K562 (cell line): ENCODE data around the gene SOCS4.

Experiments used
- EZH2 ChIP-seq: IDR thresholded peaks from 2 replicates; pipeline ENCODE4 v1.6.1; 2012; ENCODE audit warnings: low read depth, mild to moderate bottlenecking, inconsistent platforms, low read length, borderline replicate concordance
- ZNF197 ChIP-seq: fragments of 200-800 bp; sonication (Bioruptor generic); IDR thresholded peaks from 2 replicates; pipeline ENCODE4 v1.6.1; 2016; ENCODE audit warnings: low read depth, missing genetic modification characterization, missing compliant biosample characterization
- TF ChIP-seq, protein P1 (sequence below): fragments of 450-650 bp; IDR thresholded peaks from 2 replicates; pipeline ENCODE4 v1.6.1; 2016
- TF ChIP-seq, protein P2 (sequence below), 3 experiments: IDR thresholded peaks in 2 of 3; conservative IDR thresholded peaks in 1 of 3; 2 replicates each; pipeline ENCODE4 v1.5.1; 2011 to 2012; ENCODE audit warnings: low read length in 3 of 3, mild to moderate bottlenecking in 3 of 3, control low read depth in 2 of 3, improper control_type of control experiment in 1 of 3, inconsistent platforms in 1 of 3, low read depth in 1 of 3, mixed read lengths in 1 of 3, moderate library complexity in 1 of 3; ENCODE audit not compliant: insufficient read depth in 2 of 3

DNA sequence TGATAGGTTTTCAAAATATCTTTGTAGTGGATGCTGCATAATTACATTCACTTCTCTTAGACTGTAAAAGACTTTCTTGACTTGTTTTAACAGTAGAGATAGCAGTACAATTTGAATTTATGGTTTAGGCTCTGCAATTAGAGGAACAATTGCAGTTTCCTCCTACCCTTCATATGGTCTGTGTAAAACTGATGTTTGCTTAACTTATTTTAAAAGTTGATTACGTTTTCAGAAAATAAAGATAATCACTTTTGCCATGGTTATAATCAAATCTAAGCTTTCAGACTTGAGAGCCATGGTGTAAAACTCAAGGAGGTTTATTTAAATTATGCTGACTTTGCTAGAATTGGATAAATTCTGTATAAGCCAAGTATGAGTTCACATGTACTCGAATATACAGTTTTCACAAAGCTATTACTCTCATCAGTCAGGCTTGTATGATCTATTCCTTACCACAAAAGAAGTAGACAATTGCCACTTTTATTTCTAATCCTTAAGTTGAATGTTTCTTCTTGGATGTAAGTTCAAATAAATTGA is 21.9 kb downstream of the SOCS4 start:
- TF ChIP-seq ZNF197: no peak
- TF ChIP-seq, protein P1, sequence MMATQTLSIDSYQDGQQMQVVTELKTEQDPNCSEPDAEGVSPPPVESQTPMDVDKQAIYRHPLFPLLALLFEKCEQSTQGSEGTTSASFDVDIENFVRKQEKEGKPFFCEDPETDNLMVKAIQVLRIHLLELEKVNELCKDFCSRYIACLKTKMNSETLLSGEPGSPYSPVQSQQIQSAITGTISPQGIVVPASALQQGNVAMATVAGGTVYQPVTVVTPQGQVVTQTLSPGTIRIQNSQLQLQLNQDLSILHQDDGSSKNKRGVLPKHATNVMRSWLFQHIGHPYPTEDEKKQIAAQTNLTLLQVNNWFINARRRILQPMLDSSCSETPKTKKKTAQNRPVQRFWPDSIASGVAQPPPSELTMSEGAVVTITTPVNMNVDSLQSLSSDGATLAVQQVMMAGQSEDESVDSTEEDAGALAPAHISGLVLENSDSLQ: no peak
- TF ChIP-seq EZH2: no peak
- TF ChIP-seq, protein P2, sequence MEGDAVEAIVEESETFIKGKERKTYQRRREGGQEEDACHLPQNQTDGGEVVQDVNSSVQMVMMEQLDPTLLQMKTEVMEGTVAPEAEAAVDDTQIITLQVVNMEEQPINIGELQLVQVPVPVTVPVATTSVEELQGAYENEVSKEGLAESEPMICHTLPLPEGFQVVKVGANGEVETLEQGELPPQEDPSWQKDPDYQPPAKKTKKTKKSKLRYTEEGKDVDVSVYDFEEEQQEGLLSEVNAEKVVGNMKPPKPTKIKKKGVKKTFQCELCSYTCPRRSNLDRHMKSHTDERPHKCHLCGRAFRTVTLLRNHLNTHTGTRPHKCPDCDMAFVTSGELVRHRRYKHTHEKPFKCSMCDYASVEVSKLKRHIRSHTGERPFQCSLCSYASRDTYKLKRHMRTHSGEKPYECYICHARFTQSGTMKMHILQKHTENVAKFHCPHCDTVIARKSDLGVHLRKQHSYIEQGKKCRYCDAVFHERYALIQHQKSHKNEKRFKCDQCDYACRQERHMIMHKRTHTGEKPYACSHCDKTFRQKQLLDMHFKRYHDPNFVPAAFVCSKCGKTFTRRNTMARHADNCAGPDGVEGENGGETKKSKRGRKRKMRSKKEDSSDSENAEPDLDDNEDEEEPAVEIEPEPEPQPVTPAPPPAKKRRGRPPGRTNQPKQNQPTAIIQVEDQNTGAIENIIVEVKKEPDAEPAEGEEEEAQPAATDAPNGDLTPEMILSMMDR (IDR thresholded peaks at IDR 0.05 in 2 of 3, conservative IDR thresholded peaks at IDR 0.05 in 1 of 3; ENCODE audit: insufficient read depth in 2 of 3, low read depth in 1 of 3, low read length in 3 of 3): no peak
